ENCODE data around the gene TTC27.

DNA sequence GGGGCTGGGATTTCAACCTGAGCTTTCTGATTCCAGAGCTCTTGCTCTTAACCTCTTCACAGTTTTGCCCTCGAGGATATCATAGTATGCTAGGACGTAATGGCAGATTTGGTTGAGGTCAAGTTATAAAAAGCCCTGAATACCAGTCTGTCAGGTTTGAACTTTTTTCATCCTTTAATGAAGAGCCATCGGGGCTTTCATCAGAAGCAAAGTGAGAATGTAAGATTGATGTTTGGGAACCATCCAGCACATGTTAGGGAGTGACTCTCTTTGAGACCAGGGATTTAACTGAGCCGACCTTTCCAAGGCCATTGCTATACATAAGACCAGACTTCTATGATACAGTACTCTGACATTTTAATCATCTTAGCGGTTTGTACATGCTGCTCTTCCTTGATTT, 142.5 kb downstream of the TTC27 start:
- TF ChIP-seq CTCF (IDR thresholded peaks at IDR 0.05; ENCODE audit: borderline replicate concordance, extremely low read depth, low read length, poor library complexity, severe bottlenecking) (no peak), EZH2 (IDR thresholded peaks at IDR 0.05; ENCODE audit: borderline replicate concordance, low read depth, low read length, severe bottlenecking) (no peak)

Data from DND-41 (cell line).